ELF-1 (cell line): ENCODE measurements around the gene ACO1.

Source experiments
- DNase-seq: peaks from one replicate; pipeline ENCODE4 v3.0.0-alpha.2; 2016; ENCODE audit warnings: low read depth, low spot score

ACO1 gene

DNA sequence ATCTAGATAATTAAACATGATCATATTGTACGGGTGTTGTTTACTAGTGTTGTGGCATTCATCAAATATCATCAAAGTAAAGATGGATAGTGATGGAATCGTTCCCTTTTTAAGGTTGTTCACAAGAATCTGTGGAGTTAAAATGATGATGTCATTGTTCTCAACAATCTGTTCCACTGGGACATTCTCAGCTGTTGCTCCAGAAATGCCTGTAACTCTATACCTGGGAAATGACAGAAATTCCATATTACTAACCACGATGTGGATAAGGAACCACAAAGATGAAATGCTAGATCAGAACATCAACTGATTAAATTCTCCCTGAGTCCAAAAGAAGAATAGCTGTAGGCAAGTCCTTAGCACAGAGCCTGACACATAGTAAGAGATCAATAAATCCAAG is 103.5 kb downstream of the ACO1 start:
- no peak for DNase-seq

DNA sequence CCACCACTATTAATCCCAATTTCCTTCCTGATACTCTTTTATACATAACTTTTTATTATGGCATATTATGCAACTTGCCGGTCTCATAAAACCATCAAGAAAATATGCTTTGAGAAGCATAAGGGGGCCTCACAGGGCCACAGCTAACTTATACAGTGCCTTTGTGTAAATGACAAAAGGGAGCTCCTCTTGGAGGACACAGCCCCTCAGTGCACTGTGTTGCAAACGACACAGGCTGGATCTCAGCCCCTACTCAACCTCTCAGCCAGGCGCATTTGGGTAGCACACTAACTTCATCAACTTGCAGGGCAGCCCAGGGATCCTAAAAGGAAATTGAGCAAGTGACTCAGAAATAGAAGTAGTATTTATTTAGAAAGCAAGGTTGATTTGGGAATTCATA is 106.2 kb downstream of the ACO1 start:
- no peak for DNase-seq

DNA sequence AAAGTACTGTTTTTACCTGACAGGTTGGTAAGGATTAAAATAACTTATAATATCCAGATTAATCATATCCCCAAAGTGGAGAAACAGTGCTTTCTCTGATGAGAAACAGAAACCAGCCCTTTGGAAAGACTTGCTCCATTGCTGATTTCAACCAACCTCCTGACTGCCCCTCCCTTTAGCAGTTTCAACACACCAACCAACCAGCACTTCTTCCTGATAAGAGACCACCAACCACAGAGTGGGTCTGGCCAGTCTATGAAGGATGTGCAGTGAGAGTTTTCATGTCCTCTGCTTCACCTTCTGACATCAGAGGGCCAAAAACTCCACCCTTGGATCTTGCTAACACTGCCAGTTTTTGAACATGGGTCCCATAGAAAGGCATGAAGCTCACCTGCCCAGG is 113.5 kb downstream of the ACO1 start:
- DNase-seq: no peak

DNA sequence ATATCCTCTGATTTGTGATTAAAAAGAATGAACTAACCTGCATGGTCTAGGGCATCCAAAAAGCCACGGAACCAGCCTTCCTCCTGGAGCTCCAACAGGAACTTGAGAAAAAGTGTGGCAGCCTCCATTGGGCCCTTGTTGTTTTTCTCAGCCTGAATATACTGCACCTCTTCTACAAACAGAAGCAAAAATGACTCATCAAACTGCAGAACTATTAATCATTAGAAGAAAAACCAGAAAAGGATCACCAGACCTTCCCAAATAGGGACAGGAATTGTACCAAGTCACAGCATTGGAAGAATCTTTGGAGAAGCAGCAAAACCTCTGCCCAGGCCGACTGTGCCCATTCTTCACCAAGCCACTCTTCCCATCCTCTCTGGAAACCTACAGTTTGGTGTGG is 116.3 kb downstream of the ACO1 start:
- no peak for DNase-seq

DNA sequence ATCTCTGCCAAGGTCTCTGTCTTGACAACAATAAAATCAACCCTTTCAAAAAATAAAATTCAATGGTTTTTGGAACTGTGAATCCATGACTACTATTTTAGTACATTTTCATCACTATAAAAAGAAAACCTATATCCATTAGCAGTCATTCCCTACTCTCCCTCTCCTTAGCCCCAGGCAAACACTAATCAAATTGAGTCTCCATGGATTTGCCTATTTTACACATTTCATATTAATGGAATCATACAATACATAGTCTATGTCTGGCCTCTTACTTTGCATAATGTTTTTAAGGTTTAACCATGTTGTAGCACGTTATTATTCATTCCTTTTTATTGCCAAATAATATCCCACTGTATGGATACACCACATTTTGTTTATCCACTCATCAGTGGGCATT is 117.4 kb downstream of the ACO1 start:
- no peak for DNase-seq

DNA sequence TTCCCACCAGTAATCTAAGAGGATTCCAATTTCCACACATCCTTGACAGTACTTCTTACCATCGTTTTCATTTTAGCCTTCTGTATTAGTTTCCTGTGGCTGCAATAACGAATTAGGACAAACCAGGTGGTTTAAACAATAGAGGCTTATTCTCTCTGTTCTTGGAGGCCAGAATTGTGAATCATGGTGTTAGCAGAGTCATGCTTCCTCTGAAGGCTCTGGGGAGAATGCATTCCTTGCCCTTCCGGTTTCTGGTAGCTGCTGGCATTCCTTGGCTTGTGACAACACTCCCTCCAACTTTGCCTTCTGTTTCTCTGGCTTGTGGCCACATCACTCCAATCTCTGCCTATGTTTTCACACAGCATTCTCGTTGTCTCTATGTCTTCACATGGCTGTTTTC is 118.0 kb downstream of the ACO1 start:
- DNase-seq: peak; percentile 9

DNA sequence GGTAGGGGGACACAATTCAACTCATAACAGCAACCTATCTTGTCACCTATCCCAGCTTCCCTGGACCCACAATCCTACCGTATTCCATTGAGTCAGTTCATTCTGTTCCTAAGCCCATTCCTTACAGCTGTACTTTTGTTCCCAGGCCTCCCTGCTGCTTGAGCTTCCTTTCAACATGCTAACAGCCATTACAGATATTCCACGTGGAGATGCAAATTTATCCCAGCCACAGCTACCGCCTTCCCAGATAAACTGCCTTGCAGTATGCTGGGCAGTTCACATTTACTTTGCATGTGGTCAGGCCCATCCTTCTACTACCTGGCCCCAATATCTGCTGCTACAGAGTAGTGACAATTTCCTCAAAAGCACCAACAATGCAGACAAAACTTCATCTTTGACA is 118.6 kb downstream of the ACO1 start:
- DNase-seq: peak; percentile 4
